ENCODE measurements around the gene GCM1.

GRCh38 chr6:53148684-53149083 is at the start of gene GCM1:
- TF ChIP-seq CTCF (IDR thresholded peaks at IDR 0.05) (no peak), POLR2A (IDR thresholded peaks at IDR 0.05) (no peak), POLR2AphosphoS5 (IDR thresholded peaks at IDR 0.05) (no peak)

All from stomach (tissue), 4 donors.